GM12891 (cell line): ENCODE data around the gene SERINC3.

Experiments used
- POLR2A ChIP-seq: IDR thresholded peaks from 2 replicates; pipeline ENCODE4 v1.6.1; 2011; ENCODE audit warnings: low read depth, low read length, control low read depth
- POLR2AphosphoS5 ChIP-seq: IDR thresholded peaks from 2 replicates; pipeline ENCODE4 v1.6.1; 2011; ENCODE audit warnings: low read depth, low read length, control low read depth
- POU2F2 ChIP-seq: IDR thresholded peaks from 2 replicates; pipeline ENCODE4 v1.6.1; 2011; ENCODE audit warnings: low read depth, mild to moderate bottlenecking, control low read depth, low read length, moderate library complexity
- SPI1 ChIP-seq: IDR thresholded peaks from 2 replicates; pipeline ENCODE4 v1.6.1; 2011; ENCODE audit warnings: low read depth, low read length, control low read depth
- TAF1 ChIP-seq: IDR thresholded peaks from 2 replicates; pipeline ENCODE4 v1.6.1; 2011; ENCODE audit warnings: low read depth, low read length, control low read depth

DNA sequence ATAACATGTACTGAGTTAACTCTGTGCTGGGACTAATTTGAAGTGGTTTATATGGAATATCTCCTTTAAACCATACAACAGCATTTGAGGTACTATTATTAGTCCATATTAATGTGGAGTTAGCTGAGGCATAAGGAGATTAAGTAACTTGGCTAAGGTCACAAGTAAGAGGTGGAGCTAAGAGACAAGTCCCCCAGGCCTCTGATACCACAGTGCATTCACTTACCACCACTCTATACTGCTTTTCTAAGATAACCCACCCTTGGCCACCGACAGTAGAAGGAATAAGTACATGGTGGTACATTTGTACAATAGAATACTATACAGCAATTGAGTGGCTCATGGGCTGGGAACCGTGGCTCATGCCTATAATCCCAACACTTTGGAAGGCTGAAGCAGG is 62.6 kb downstream of the SERINC3 start:
- no peak for TF ChIP-seq POLR2AphosphoS5
- TF ChIP-seq POLR2A = no peak
- TF ChIP-seq TAF1 = no peak
- TF ChIP-seq SPI1 = no peak
- TF ChIP-seq POU2F2 = no peak
